ENCODE results near the gene ME3. TPM values are rescaled to one million over a fixed set of nuclear protein-coding genes. Genes with fewer than 3 reads are reported as not detected.
A peak's percentile ranks its signal among the peaks of the same experiment; 100 is the strongest.

The ME3 gene
- total RNA-seq, 1 donor from 2014 or later = 30.4 TPM

DNA sequence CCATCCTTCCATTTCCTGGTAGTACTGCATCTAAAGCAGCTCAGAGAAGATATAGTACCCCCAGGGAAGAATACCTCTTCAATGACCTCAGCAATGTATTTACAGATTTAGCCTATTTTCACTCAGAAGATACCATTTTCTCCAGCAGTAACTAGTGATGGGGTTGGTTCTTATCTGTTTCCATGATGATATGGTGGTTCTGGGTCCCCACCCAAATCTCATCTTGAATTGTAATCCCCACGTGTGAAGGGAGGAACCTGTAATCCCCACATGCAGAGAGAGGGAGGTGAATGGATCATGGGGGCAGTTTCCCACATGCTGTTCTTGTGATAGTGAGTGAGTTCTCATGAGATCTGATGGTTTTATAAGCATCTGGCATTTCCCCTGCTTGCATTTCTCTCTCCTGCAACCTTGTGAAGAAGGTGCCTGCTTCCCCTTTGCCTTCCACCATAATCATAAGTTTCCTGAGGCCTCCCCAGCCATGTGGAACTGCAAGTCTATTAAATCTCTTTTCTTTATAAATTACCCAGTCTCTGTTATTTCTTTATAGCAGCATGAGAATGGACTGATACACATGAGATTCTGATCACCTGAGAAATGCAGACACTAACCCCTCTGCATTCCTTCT is 158.6 kb downstream of the ME3 start:
- ATAC-seq (ENCODE audit: poor library complexity) (no peak), DNase-seq (no peak)
- intact Hi-C loops (cut with DNase I) = no loop called here

DNA sequence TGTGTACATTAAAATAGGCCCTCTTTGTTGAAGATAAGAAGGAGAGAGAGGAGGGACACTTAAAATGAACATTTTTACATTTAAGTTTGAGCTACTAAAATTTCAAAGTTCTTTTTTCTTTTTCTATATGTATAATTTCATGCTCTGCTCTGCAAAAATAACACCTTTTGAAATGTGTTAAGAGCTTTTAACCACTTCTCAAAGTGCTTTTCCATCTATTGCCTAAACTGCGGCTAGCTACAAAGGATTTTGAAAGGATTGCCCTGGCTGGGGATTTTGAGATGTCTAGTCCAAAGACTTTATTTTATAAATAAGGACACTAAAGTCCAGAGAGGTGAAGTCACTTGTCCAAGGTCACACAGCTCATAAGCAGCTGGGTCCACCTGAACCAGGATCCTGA is 159.3 kb downstream of the ME3 start:
- intact Hi-C loops (cut with DNase I) = no loop called here
- no peak for DNase-seq
- no peak for ATAC-seq (ENCODE audit: poor library complexity)

GRCh38 chr11:86511086-86511551 is 161.3 kb downstream of the ME3 start:
- intact Hi-C loops (cut with DNase I) = no loop called here
- peak; percentile 24 for ATAC-seq (ENCODE audit: poor library complexity)
- DNase-seq = no peak

- ATAC-seq (ENCODE audit: poor library complexity) = no peak
- intact Hi-C loops (cut with DNase I) = no loop called here
- DNase-seq = no peak
Observed at GRCh38 chr11:86510674-86511073, 161.7 kb downstream of the ME3 start.

DNA sequence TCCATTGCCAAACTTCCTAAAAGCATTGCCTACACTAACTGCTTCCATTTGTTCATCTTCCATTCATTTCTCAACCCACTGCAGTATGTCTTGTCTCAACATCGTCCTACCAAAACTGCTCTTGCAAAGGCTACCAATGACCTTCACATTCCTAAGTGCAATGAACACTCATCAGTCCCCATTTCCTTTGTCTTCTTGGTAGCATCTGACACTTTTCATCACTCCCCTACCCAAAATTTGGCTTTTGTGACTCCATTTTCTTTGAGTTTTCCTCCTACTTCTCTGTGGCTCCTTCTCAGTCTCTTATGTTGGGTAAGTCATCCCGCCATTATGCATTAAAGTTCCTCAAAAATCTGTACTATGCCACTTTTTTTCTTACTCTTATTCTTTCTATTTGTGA is 162.3 kb downstream of the ME3 start:
- DNase-seq = no peak
- intact Hi-C loops (cut with DNase I) = no loop called here
- ATAC-seq (ENCODE audit: poor library complexity) = no peak

DNA sequence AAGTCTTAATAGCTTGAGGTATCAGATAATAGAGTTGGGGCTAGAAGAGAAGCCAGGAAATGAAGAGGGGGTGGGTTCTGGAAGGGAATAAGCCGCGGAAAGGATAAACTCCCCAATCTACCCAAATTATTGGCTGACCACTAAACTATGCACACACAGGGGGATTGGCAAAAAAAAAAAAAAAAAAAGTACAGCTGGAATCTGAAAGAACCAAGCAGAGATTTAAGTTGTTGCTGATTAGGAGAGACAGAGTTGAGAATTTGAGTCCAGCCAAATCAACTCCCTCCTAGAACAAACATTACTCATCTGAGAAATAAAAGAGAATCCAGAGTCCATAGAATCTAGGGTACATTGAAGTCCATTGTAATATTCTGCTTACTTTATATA is 162.8 kb downstream of the ME3 start:
- DNase-seq (no peak), ATAC-seq (ENCODE audit: poor library complexity) (peak; percentile 59)
- intact Hi-C loops (cut with DNase I) = no loop called here

DNA sequence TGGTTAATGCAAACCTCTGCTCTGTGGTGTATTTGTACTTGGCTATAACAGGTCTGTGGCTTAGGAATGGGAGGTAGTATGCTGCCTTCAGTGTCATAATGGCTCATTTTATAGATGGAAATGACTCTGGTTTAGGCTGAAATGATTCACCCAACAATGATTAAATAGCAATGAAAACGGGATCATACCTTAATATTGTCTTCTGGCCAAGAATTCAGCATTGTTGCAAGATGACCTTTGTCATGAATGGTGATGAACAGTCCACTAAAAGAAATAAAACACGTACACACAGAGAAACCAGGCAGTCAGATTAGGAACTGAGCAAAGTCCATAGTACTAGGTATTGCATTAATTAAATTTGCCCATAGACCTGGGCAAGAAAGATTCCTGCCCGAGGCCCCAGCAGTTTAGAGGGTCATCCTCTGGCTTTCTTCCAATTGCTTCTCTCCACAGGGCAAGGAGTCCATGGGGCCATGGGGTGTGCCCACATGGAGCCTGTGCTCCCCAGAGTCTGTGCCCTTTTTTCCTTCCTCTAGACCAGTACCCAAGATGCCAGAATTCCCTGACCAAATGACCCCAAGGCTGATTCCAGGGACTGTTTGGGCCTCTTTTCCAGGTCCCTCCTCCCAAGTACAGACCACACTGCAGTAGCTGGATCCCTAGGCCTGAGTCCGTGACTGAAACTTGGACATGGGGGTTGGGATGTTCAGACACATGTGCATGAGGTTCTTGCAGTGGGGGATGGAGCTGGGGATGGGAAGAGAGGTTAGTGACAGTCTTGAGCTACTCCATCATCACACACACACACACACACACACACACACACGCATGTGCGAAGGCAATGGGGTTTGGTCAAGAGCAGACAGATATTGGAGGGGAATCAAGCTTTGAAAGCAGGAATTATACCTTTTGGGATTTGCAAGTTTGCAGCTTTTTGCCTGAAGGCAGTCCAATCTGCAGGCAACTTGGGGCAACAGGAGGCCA is 163.5 kb downstream of the ME3 start:
- no peak for DNase-seq
- intact Hi-C loops (cut with DNase I) = no loop called here

GRCh38 chr11:86507249-86507845 is 165.1 kb downstream of the ME3 start:
- intact Hi-C loops (cut with DNase I) = no loop called here
- ATAC-seq (ENCODE audit: poor library complexity) (no peak), DNase-seq (no peak)

More for the DNA sequence above, 163.5 kb downstream of the ME3 start:
- peak; percentile 38 for ATAC-seq (ENCODE audit: poor library complexity)

DNA sequence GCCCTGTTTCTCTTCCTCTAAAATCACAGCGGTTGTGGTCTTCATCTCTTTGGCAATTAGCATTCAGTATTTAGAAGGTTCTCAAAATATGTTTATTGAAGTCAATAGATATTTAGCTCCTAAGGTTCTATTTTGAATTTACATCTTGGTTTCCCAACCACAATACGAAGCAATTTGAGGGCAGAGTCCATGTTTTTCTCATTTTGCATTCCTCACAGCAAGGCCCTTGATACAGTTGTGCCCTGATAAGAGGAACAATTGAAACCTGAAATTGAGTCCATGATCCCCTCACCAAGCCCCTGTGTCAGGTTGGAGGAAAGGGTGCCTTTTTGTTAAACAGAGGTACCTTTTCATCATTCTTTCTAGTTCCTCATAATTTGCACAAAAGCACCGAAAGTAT is 166.2 kb downstream of the ME3 start:
- intact Hi-C loops (cut with DNase I) = no loop called here
- no peak for DNase-seq

DNA sequence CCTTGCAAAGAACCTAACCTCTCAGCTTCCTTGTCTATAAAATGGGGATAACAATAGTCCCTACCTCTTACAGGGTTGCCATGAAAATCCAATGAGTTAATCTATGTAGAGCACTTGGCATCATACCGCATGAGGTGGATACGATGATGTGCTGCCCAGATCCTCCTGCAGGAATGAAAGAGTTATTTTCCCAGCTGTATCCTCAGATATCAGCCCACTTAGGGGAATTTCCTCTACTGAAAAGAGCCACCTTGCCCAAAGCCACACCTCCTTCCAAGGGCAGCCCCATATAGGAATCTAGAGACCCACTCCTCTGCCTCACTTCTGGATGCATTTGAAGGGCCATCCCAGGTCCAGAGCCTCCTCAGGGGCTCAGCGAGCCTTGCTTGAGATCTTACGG is 169.3 kb downstream of the ME3 start:
- ATAC-seq (ENCODE audit: poor library complexity) = no peak
- DNase-seq = no peak
- intact Hi-C loops (cut with DNase I) = no loop called here

More for the DNA sequence above, 166.2 kb downstream of the ME3 start:
- no peak for ATAC-seq (ENCODE audit: poor library complexity)

GRCh38 chr11:86502137-86502642 is 170.2 kb downstream of the ME3 start:
- ATAC-seq (ENCODE audit: poor library complexity) (no peak), DNase-seq (no peak)
- intact Hi-C loops (cut with DNase I) = no loop called here

DNA sequence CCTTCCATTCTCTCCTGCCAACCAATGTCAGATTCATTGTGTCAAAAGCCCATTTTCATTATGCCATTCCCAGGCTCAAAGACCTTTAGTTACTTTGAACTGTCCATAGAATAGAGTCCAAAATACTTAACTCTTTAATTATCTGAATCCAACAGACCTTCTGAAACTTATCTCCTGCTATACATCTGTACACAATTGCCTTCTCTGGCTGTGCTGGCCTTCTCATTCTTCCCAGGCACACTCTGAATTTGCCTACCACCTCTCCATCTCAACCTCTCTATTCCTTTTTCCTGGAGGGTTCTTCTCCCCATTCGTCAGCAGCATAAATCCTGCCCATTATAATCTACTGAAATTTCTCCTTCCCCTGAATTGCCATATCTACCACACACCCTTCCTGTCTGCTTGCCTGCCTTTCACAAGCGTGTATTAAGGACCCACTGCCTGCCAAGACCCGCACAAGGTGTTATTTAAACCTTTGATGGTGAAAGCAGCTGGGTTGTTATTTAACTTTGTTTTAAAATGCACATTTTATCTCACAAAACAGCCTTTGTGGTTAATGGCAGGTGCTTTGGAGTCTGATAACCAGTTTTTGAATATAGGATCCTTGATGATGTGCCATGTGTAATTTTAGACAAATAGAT is 171.8 kb downstream of the ME3 start:
- DNase-seq (no peak), ATAC-seq (ENCODE audit: poor library complexity) (no peak)
- intact Hi-C loops (cut with DNase I) = no loop called here

- intact Hi-C loops (cut with DNase I) = no loop called here
- ATAC-seq (ENCODE audit: poor library complexity) = peak; percentile 49
Observed at GRCh38 chr11:86499723-86500129, 172.7 kb downstream of the ME3 start.

DNA sequence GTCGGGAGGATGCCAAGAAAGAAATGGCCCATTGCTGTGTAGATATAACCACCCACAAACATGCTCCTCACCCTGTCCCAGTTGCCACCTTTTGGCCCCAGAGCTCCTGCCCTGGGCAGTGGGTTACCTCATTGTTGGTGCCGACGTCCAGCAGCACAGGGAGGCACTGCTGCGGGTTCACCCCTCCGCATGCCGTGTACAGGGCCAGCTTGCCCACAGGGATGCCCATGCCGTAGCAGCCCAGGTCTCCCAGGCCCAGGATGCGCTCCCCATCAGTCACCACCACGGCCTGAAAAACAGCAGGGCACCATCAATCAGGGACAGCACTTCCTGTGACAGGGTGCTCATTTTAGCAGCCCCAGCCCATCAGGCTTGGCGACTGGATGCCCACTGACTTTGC is 174.6 kb downstream of the ME3 start:
- ATAC-seq (ENCODE audit: poor library complexity) (no peak), DNase-seq (no peak)
- intact Hi-C loops (cut with DNase I) = no loop called here

More at GRCh38 chr11:86499723-86500129, 172.7 kb downstream of the ME3 start:
- DNase-seq = no peak

DNA sequence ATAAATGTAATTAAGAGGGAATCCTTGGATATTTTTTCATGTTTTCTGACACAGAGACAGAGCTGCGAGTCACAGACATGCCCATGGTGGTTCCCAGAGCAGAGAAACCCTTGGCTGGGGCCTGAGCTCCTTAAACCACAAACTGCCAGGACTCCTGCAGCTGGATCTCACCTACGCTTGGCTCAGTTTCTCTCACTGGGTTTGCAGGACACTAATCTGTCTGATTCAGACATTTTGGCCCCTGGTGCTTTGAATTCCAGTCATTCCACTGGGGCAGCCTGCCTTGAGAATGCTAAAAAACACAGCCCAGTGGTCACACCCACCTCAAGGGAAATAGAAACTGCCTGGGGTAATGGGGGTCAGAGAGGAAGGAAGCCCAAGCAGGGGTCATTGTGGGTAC is 175.1 kb downstream of the ME3 start:
- no peak for ATAC-seq (ENCODE audit: poor library complexity)
- intact Hi-C loops (cut with DNase I) = no loop called here
- DNase-seq = no peak

- intact Hi-C loops (cut with DNase I) = no loop called here
- ATAC-seq (ENCODE audit: poor library complexity) (no peak), DNase-seq (no peak)
Observed at GRCh38 chr11:86495351-86495750, 177.1 kb downstream of the ME3 start.

- DNase-seq (no peak), ATAC-seq (ENCODE audit: poor library complexity) (peak; percentile 60)
- intact Hi-C loops (cut with DNase I) = no loop called here
Observed at GRCh38 chr11:86492370-86493010, 179.9 kb downstream of the ME3 start.

DNA sequence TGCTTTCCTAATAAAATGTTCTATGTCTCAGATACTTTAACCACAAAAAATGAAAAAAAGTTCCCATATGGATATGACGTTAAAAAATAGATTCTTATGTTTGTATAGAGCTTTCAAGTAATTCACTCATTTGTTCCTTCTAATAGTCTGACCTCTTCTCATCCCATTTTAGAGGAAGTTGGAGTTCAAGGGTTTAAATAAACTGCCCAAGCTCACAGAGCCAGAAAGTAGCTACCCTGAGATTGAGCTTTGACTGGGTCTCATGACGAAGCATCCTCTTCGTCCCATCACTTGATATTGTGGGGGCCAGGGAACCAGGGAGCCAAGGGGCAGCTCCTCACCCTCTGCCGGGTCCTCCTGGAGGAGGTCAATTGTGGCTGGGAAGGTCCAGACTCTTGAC is 181.4 kb downstream of the ME3 start:
- intact Hi-C loops (cut with DNase I) = no loop called here
- ATAC-seq (ENCODE audit: poor library complexity) (no peak), DNase-seq (no peak)

Measured in Right ventricle myocardium superior (tissue), 1 donor.